ENCODE measurements around the gene AADAC. TPM values are rescaled to one million over a fixed set of nuclear protein-coding genes. Genes with fewer than 3 reads are reported as not detected.

Gene AADAC
- total RNA-seq, 1 donor from 2014 or later = 1.3 TPM

DNA sequence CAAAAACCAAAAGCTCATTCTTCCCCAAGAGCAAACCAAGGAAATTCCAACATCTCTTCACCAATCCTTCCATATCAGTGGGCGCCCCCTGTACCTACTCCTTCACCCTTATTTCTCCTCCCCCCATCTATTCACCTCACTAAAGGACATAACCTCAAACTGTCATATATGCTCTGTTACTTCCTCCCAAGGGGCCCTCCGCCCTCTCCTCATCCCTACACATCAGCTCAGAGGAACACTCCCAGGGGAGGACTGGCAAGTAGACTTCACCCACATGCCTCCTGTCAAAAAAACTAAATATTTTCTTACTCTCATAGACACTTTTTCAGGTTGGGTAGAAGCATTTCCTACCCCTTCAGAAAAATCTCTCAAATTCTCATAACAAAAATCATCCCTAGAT is 2.4 kb upstream of the AADAC start:
- H3K4me3 Mint-ChIP-seq = no peak overlapping the region
- no peaks in the 10 kb centered on the region for H3K27me3 Mint-ChIP-seq
- peaks cover 14% of the 10 kb centered on the region for H3K4me1 Mint-ChIP-seq (ENCODE audit: unreplicated experiment)
- no peak overlapping the region for H3K27ac Mint-ChIP-seq
- TF ChIP-seq CTCF (conservative IDR thresholded peaks at IDR 0.05) = no peak
- DNase-seq (ENCODE audit: extremely low spot score, unreplicated experiment) = no peak
- H3K9me3 Mint-ChIP-seq = peaks cover 5% of the 10 kb centered on the region
- no peaks in the 10 kb centered on the region for H3K36me3 Mint-ChIP-seq

DNA sequence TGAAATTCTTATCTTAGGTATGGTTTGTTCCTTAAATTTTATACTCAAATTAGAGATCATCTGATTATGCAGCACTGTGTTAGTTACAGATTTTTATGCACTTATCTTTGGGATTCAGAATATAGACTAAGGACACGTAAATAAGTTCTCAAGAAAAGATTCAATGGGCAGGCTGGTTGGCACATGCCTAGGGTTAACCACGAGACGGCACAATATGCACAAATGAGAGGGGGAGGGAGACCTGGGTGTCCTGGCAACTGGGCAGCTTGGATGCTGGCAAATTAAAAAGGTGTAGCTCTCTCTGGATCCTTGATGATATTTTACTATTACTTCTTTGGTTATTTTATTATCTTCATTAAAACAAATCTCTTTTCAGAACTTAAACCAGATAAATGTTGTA is 672 bp downstream of the AADAC start:
- no peaks in the 10 kb centered on the region for H3K27me3 Mint-ChIP-seq

DNA sequence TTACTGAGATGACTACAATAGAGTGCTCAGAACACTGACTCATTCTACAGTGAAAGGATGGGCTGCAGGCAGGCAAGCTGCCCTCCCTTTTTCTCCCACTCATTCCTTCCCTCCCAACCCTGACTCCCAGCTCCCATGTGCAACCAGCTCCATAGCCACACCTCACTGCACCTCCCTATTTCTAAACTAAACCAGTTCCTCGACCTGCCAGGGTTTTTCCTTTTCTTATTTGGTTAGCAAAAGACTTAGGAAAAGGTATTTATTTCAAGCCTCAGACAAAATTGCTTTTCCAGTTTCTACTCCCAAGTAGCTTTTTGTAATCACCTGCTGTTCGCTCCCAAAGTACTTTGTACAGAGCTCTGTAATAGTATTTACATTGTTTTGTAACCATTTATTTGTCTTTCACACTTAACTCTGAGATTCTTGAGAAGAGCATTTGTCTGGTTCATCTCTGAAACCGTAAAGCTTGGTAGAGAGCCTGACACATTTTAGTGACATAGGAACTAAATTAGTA is 2.2 kb downstream of the AADAC start:
- no peak for TF ChIP-seq CTCF (conservative IDR thresholded peaks at IDR 0.05)
- peaks cover 17% of the 10 kb centered on the region for H3K4me1 Mint-ChIP-seq (ENCODE audit: unreplicated experiment)
- peak overlapping the region; percentile 76 for H3K27ac Mint-ChIP-seq
- H3K27me3 Mint-ChIP-seq = no peaks in the 10 kb centered on the region
- no peak for DNase-seq (ENCODE audit: extremely low spot score, unreplicated experiment)
- H3K9me3 Mint-ChIP-seq = no peaks in the 10 kb centered on the region
- H3K36me3 Mint-ChIP-seq = no peaks in the 10 kb centered on the region
- H3K4me3 Mint-ChIP-seq = peak overlapping the region; percentile 34

More for the DNA sequence above, 672 bp downstream of the AADAC start:
- Mint-ChIP-seq H3K4me1 (ENCODE audit: unreplicated experiment) (peaks cover 17% of the 10 kb centered on the region), H3K9me3 (no peaks in the 10 kb centered on the region), H3K36me3 (no peaks in the 10 kb centered on the region), H3K4me3 (no peak overlapping the region), H3K27ac (no peak overlapping the region)
- no peak for DNase-seq (ENCODE audit: extremely low spot score, unreplicated experiment)
- TF ChIP-seq CTCF (conservative IDR thresholded peaks at IDR 0.05) = no peak

- TF ChIP-seq CTCF (conservative IDR thresholded peaks at IDR 0.05) = no peak
- no peaks in the 10 kb centered on the region for H3K9me3 Mint-ChIP-seq
Measured at GRCh38 chr3:151817473-151817872, 3.6 kb downstream of the AADAC start.

GRCh38 chr3:151818361-151818760 is 4.4 kb downstream of the AADAC start:
- H3K27me3 Mint-ChIP-seq = no peaks in the 10 kb centered on the region
- no peaks in the 10 kb centered on the region for H3K9me3 Mint-ChIP-seq
- H3K4me1 Mint-ChIP-seq (ENCODE audit: unreplicated experiment) = peaks cover 17% of the 10 kb centered on the region
- no peak for DNase-seq (ENCODE audit: extremely low spot score, unreplicated experiment)
- H3K4me3 Mint-ChIP-seq = no peak overlapping the region
- no peak for TF ChIP-seq CTCF (conservative IDR thresholded peaks at IDR 0.05)
- H3K27ac Mint-ChIP-seq = peak overlapping the region; percentile 12
- no peaks in the 10 kb centered on the region for H3K36me3 Mint-ChIP-seq

More at GRCh38 chr3:151817473-151817872, 3.6 kb downstream of the AADAC start:
- Mint-ChIP-seq H3K27me3 (no peaks in the 10 kb centered on the region), H3K27ac (no peak overlapping the region), H3K4me1 (ENCODE audit: unreplicated experiment) (peaks cover 17% of the 10 kb centered on the region), H3K36me3 (no peaks in the 10 kb centered on the region), H3K4me3 (no peak overlapping the region)
- DNase-seq (ENCODE audit: extremely low spot score, unreplicated experiment) = no peak

DNA sequence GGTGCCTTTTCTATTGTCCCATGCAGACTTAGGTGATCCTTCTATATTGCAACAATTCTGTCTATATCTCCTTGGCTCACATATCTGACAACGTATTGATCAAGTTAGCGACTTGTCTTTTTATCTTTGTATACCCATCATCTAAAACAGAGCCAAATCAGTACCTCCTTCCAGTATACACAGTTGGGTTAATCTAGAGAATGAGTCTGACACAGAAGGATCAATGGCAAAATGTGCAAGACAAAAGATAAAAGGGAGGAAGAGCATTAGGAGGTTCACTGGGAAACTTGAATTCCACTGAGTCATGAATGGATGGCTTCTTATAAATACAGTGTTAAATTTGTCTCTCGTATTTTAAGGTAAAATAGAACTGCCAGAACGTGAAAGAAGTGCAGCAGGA is 6.0 kb downstream of the AADAC start:
- Mint-ChIP-seq H3K9me3 (no peaks in the 10 kb centered on the region), H3K36me3 (no peaks in the 10 kb centered on the region), H3K4me3 (no peak overlapping the region), H3K27me3 (no peaks in the 10 kb centered on the region), H3K27ac (no peak overlapping the region), H3K4me1 (ENCODE audit: unreplicated experiment) (peaks cover 17% of the 10 kb centered on the region)
- no peak for TF ChIP-seq CTCF (conservative IDR thresholded peaks at IDR 0.05)
- DNase-seq (ENCODE audit: extremely low spot score, unreplicated experiment) = no peak
